Neural crest cell (in vitro differentiated cells): ENCODE data around the gene CXCL11. TPM values are rescaled to one million over a fixed set of nuclear protein-coding genes. Genes with fewer than 3 reads are reported as not detected.

Experiments used
- DNase-seq: peaks from one replicate; pipeline ENCODE4 v3.0.0; 2021; ENCODE audit warnings: low read depth, mixed read lengths, low spot score
- H3K27ac Mint-ChIP-seq: one replicate; pipeline ENCODE4 v1.8.0; 2021; ENCODE audit warnings: mild to moderate bottlenecking, mixed read lengths; ENCODE audit not compliant: unreplicated experiment
- H3K27me3 Mint-ChIP-seq: 2 replicates; pipeline ENCODE4 v1.8.0; 2021; ENCODE audit warnings: low read depth, mild to moderate bottlenecking, mixed read lengths
- H3K36me3 Mint-ChIP-seq: 2 replicates; pipeline ENCODE4 v1.8.0; 2021; ENCODE audit warnings: low read depth, mild to moderate bottlenecking, mixed read lengths
- H3K4me1 Mint-ChIP-seq: 2 replicates; pipeline ENCODE4 v1.8.0; 2021; ENCODE audit warnings: mixed read lengths
- H3K4me3 Mint-ChIP-seq: one replicate; pipeline ENCODE4 v1.8.0; 2021; ENCODE audit warnings: mild to moderate bottlenecking, mixed read lengths
- H3K9me3 Mint-ChIP-seq: 2 replicates; pipeline ENCODE4 v1.8.0; 2021; ENCODE audit warnings: mixed read lengths
- CTCF ChIP-seq: fragments of 200-600 bp; sonication (generic); conservative IDR thresholded peaks from 2 replicates; pipeline ENCODE4 v1.5.0; 2021; ENCODE audit warnings: antibody characterized with exemption, mild to moderate bottlenecking
- long read RNA-seq: library from polyadenylated mRNA; unstranded; transcript quantifications from one replicate; pipeline ENCODE4 v2.0.0, GENCODE V29; 2020
- total RNA-seq: library from RNA; stranded (reverse); gene quantifications from 2 replicates; pipeline ENCODE4 v1.2.1, GENCODE V29; 2021

CXCL11 gene
- not detected in 2 replicates for total RNA-seq
- long read RNA-seq: 0 reads

DNA sequence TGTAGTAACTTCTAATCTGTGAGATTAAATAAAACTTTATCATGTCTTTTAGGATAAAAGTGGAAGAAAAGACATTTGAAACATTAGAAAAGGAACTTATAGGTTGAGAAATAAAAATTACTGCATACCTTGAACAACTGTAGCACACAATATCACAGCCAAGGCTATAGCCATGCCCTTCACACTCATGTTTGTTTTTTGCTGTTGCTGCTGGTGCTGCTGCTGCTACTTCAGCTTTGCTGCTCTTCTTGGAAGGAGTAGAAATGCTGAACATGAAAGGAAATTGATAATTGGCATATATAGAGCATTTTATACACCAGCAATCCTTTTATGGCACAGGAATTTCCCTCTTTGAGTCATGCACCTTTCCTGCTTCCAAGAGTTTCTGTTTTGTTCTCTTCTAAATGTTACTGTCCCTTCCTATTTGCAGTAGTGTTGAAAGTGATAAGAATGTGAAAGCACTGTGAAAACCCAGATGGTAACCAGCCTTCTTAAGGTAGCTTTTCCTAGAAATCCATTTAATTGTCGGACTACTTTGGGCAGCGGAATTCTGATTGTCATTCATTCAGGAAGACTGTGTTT lies at the start of gene CXCL11:
Gene CXCL11, minus strand, starts transcription at position 272 of the 582 bp plus-strand sequence. Its CDS starts 83 bp downstream, at position 189.
- Mint-ChIP-seq H3K36me3 (no peaks in the 10 kb centered on the region), H3K9me3 (no peaks in the 10 kb centered on the region), H3K4me1 (no peaks in the 10 kb centered on the region), H3K27ac (no peak within 1 kb of the TSS), H3K4me3 (no peak within 1 kb of the TSS), H3K27me3 (no peaks in the 10 kb centered on the region)
- DNase-seq: no peak
- TF ChIP-seq CTCF: no peak

DNA sequence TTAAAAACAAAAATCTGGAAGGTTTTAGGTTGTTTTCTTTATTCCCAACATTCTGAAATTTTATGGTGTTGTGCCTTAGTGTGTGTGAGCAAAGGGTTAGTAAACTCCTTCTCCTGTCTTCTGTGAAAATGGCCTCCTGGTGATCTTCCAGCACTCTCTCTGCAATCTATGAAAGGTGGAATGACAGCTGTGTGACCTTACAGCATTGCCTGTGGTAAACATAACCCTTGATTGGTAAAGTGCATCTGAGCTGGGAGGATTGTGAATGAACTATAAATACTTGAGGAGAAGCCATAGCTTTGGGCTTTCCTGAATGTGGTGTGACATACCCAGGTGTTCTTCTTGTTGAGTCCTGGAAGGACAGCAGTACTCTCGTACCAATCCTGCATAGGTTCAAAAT lies 48.7 kb upstream of the CXCL11 start:
- no peak for DNase-seq
- no peak overlapping the region for H3K27ac Mint-ChIP-seq
- no peak overlapping the region for H3K4me3 Mint-ChIP-seq
- H3K27me3 Mint-ChIP-seq: no peaks in the 10 kb centered on the region
- no peaks in the 10 kb centered on the region for H3K36me3 Mint-ChIP-seq
- no peak for TF ChIP-seq CTCF
- peaks cover 8% of the 10 kb centered on the region for H3K4me1 Mint-ChIP-seq
- no peaks in the 10 kb centered on the region for H3K9me3 Mint-ChIP-seq

- peaks cover 8% of the 10 kb centered on the region for H3K4me1 Mint-ChIP-seq
- H3K27me3 Mint-ChIP-seq: no peaks in the 10 kb centered on the region
- no peak for DNase-seq
- H3K4me3 Mint-ChIP-seq: no peak overlapping the region
- no peak overlapping the region for H3K27ac Mint-ChIP-seq
- no peaks in the 10 kb centered on the region for H3K9me3 Mint-ChIP-seq
- H3K36me3 Mint-ChIP-seq: no peaks in the 10 kb centered on the region
- TF ChIP-seq CTCF: no peak
Observed at GRCh38 chr4:76083386-76083988, 47.6 kb upstream of the CXCL11 start.

- no peak for TF ChIP-seq CTCF
- no peak for DNase-seq
- H3K4me1 Mint-ChIP-seq: peaks cover 14% of the 10 kb centered on the region
- no peaks in the 10 kb centered on the region for H3K36me3 Mint-ChIP-seq
- H3K27me3 Mint-ChIP-seq: no peaks in the 10 kb centered on the region
- no peak overlapping the region for H3K4me3 Mint-ChIP-seq
- H3K9me3 Mint-ChIP-seq: no peaks in the 10 kb centered on the region
- H3K27ac Mint-ChIP-seq: peak overlapping the region; percentile 53
Observed at GRCh38 chr4:76078033-76078613, 42.3 kb upstream of the CXCL11 start.

DNA sequence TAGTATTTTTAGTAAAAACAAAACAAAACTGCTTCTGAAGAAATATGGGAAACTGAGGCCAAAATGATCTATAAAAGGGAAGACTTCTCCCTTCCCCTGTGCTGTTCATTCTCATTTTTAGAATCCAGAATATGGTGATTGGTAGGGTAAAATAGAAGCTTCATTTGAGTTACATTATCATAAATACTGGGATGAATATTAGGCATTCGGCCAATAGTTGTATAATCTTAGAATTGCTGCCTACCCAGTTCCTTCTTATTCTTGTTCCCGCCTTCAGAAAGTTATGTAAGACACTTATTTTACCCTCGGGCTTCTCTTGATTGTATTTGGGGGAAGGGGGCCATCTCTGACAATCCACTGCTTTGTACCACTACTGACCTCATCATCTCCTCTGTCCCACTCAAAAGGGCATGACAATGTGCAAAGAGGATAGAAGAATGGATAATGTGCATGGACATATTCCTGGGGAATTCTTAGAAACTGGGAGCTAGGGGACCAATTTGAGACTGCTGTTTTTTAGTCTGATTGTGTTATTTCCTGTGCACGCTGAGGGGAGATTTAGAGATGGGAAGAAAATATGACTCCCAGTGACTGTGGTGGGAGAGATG lies 39.2 kb upstream of the CXCL11 start:
- no peaks in the 10 kb centered on the region for H3K9me3 Mint-ChIP-seq
- no peak for TF ChIP-seq CTCF
- H3K4me1 Mint-ChIP-seq: peaks cover 14% of the 10 kb centered on the region
- DNase-seq: no peak
- H3K27ac Mint-ChIP-seq: peak overlapping the region; percentile 76
- H3K36me3 Mint-ChIP-seq: no peaks in the 10 kb centered on the region
- no peak overlapping the region for H3K4me3 Mint-ChIP-seq
- H3K27me3 Mint-ChIP-seq: no peaks in the 10 kb centered on the region
